CD14-positive monocyte (primary cell): ENCODE measurements around the gene SRGAP1. TPM values are rescaled to one million over a fixed set of nuclear protein-coding genes. Genes with fewer than 3 reads are reported as not detected.
A peak's percentile ranks its signal among the peaks of the same experiment; 100 is the strongest.

ENCODE experiments used
- DNase-seq, 3 donors: peaks; one replicate each; pipeline ENCODE4 v3.0.0-alpha.2; 2011 to 2022
- H2AFZ ChIP-seq: 2 replicates; pipeline ENCODE4 v1.6.0; 2012; ENCODE audit warnings: mild to moderate bottlenecking, low read depth, low read length, inconsistent platforms; ENCODE audit not compliant: insufficient read depth, poor library complexity, severe bottlenecking
- H3K27ac ChIP-seq, 2 donors: 1 replicate in 1 of 2; 2 replicates in 1 of 2; pipeline ENCODE4 v1.5.1; 2012 to 2013; ENCODE audit warnings: low read length in 2 of 2, control low read depth in 1 of 2, inconsistent platforms in 1 of 2, low read depth in 1 of 2, mild to moderate bottlenecking in 1 of 2
- H3K27me3 ChIP-seq, 2 donors: one replicate each; pipeline versions ENCODE4 v1.6.0 to v1.6.1; 2011 to 2013; ENCODE audit warnings: low read length in 2 of 2; ENCODE audit not compliant: control insufficient read depth in 2 of 2, insufficient read depth in 2 of 2
- H3K36me3 ChIP-seq, 2 donors: replicated peaks in 1 of 2; 1 replicate in 1 of 2; 2 replicates in 1 of 2; pipeline versions ENCODE4 v1.5.1 to v1.6.1; 2012 to 2013; ENCODE audit warnings: low read length in 2 of 2, control low read depth in 1 of 2, inconsistent platforms in 1 of 2, mild to moderate bottlenecking in 1 of 2; ENCODE audit not compliant: insufficient read depth in 2 of 2, control insufficient read depth in 1 of 2
- H3K4me1 ChIP-seq, 2 donors: 1 replicate in 1 of 2; 2 replicates in 1 of 2; pipeline versions ENCODE4 v1.5.1 to v1.6.1; 2012 to 2013; ENCODE audit warnings: low read length in 2 of 2, control low read depth in 1 of 2, inconsistent platforms in 1 of 2, mild to moderate bottlenecking in 1 of 2, moderate library complexity in 1 of 2; ENCODE audit not compliant: insufficient read depth in 2 of 2, control insufficient read depth in 1 of 2
- H3K4me2 ChIP-seq: replicated peaks from 2 replicates; pipeline ENCODE3; 2012; ENCODE audit warnings: low read length, moderate library complexity, mild to moderate bottlenecking; ENCODE audit not compliant: poor library complexity, severe bottlenecking; ENCODE audit errors: extremely low read depth
- H3K4me3 ChIP-seq, 3 experiments: fragments of 200-600 bp in 1 of 3; sonication (generic) in 1 of 3; replicated peaks in 1 of 3; 1 replicate in 2 of 3; 2 replicates in 1 of 3; pipeline ENCODE4 v1.5.1; 2011 to 2013; ENCODE audit warnings: low read length in 3 of 3, mild to moderate bottlenecking in 3 of 3, control low read depth in 2 of 3, low read depth in 2 of 3, inconsistent platforms in 1 of 3, moderate library complexity in 1 of 3
- H3K79me2 ChIP-seq: 2 replicates; pipeline ENCODE4 v1.6.0; 2012; ENCODE audit warnings: mild to moderate bottlenecking, control low read depth, inconsistent platforms, low read length, moderate library complexity; ENCODE audit not compliant: insufficient read depth
- H3K9ac ChIP-seq: 2 replicates; pipeline ENCODE4 v1.6.0; 2017; ENCODE audit warnings: low read length, mild to moderate bottlenecking; ENCODE audit not compliant: insufficient read depth, poor library complexity, severe bottlenecking
- H3K9me3 ChIP-seq, 2 donors: replicated peaks in 1 of 2; 1 replicate in 1 of 2; 2 replicates in 1 of 2; pipeline versions ENCODE4 v1.5.1 to v1.6.1; 2012 to 2013; ENCODE audit warnings: low read length in 2 of 2, control low read depth in 1 of 2; ENCODE audit not compliant: control insufficient read depth in 1 of 2, insufficient read depth in 1 of 2
- H4K20me1 ChIP-seq: 2 replicates; pipeline ENCODE4 v1.6.0; 2012; ENCODE audit warnings: mild to moderate bottlenecking, low read length, control low read depth, moderate library complexity; ENCODE audit not compliant: insufficient read depth
- H3K27ac Mint-ChIP-seq, 7 donors: one replicate each; pipeline ENCODE4 v1.8.0; 2020; ENCODE audit warnings: mild to moderate bottlenecking in 7 of 7, mixed read lengths in 7 of 7, moderate library complexity in 6 of 7, inconsistent platforms in 2 of 7
- H3K27me3 Mint-ChIP-seq, 3 donors: one replicate each; pipeline ENCODE4 v1.8.0; 2021 to 2022; ENCODE audit warnings: low read depth in 3 of 3, mild to moderate bottlenecking in 3 of 3, mixed read lengths in 3 of 3, moderate library complexity in 3 of 3, inconsistent platforms in 1 of 3
- H3K36me3 Mint-ChIP-seq, 2 donors: one replicate each; pipeline ENCODE4 v1.8.0; 2020; ENCODE audit warnings: mixed read lengths in 2 of 2, inconsistent platforms in 1 of 2, mild to moderate bottlenecking in 1 of 2
- H3K4me1 Mint-ChIP-seq: one replicate; pipeline ENCODE4 v1.8.0; 2020; ENCODE audit warnings: mild to moderate bottlenecking, mixed read lengths
- H3K4me3 Mint-ChIP-seq, 2 donors: one replicate each; pipeline ENCODE4 v1.8.0; 2020; ENCODE audit warnings: mild to moderate bottlenecking in 2 of 2, mixed read lengths in 2 of 2, moderate library complexity in 1 of 2
- H3K9me3 Mint-ChIP-seq, 7 donors: one replicate each; pipeline ENCODE4 v1.8.0; 2020 to 2022; ENCODE audit warnings: mixed read lengths in 7 of 7, mild to moderate bottlenecking in 6 of 7, moderate library complexity in 6 of 7, inconsistent platforms in 2 of 7
- WGBS: methylation state at CpG from one replicate; pipeline ENCODE4 v1.1.5; 2013; ENCODE audit warnings: missing lambda C conversion rate; ENCODE audit not compliant: insufficient coverage; 5-methylcytosine and 5-hydroxymethylcytosine counted together
- intact Hi-C, 2 donors: fragments of 100-400 bp; cut with micrococcal nuclease; formaldehyde crosslinking; loops; one replicate each; pipeline versions ENCODE4 v1.15.0 to v1.15.1; 2023
- polyA plus RNA-seq, 3 donors: library from polyadenylated mRNA; depleted of rRNA in 1 of 3; unstranded in 2 of 3; stranded (reverse) in 1 of 3; fragments of 300-500 nt in 2 of 3; fragments of >200 nt in 1 of 3; fragmentation: Illumina TruSeq in 2 of 3; gene quantifications; 1 replicate in 2 of 3; 2 replicates in 1 of 3; pipeline ENCODE4 v1.2.3, GENCODE V29; 2012 to 2021
- TF ChIP-seq, protein P1 (sequence below): fragments of 200-600 bp; IDR thresholded peaks from one replicate; pipeline ENCODE4 v1.8.0; 2022; ENCODE audit warnings: antibody characterized with exemption, mild to moderate bottlenecking

The SRGAP1 gene
- polyA plus RNA-seq, 3 donors: 0.05 to 0.52 (median 0.07) TPM

- H3K4me1 ChIP-seq: no peaks in the 10 kb centered on the region
- peaks cover 0 to 2% of the 10 kb centered on the region in 2 donors for H3K36me3 ChIP-seq
- intact Hi-C loops: no loop called here
- DNase-seq: no peak
- H3K9ac ChIP-seq: no peak overlapping the region
- H3K4me2 ChIP-seq: no peak overlapping the region
- H3K36me3 Mint-ChIP-seq: peaks cover 0 to 4% of the 10 kb centered on the region in 2 donors
- no peak overlapping the region for H3K27ac ChIP-seq
- WGBS: 100% methylated on average over 1 of the region's 2 CpGs
- no peaks in the 10 kb centered on the region for H4K20me1 ChIP-seq
- no peak overlapping the region for H3K4me3 ChIP-seq
- peaks cover 0 to 1% (median 0%) of the 10 kb centered on the region in 3 donors for H3K27me3 Mint-ChIP-seq
- H3K9me3 Mint-ChIP-seq: peaks cover 0 to 3% (median 0%) of the 10 kb centered on the region in 7 donors
- H3K27ac Mint-ChIP-seq: no peak overlapping the region
- no peaks in the 10 kb centered on the region for H3K79me2 ChIP-seq
- H3K4me1 Mint-ChIP-seq: peaks cover 5% of the 10 kb centered on the region
- H3K27me3 ChIP-seq: no peaks in the 10 kb centered on the region
- H2AFZ ChIP-seq: no peak overlapping the region
- H3K9me3 ChIP-seq: peaks cover 0 to 3% of the 10 kb centered on the region in 2 donors
- H3K4me3 Mint-ChIP-seq: no peak overlapping the region
- TF ChIP-seq, protein P1, sequence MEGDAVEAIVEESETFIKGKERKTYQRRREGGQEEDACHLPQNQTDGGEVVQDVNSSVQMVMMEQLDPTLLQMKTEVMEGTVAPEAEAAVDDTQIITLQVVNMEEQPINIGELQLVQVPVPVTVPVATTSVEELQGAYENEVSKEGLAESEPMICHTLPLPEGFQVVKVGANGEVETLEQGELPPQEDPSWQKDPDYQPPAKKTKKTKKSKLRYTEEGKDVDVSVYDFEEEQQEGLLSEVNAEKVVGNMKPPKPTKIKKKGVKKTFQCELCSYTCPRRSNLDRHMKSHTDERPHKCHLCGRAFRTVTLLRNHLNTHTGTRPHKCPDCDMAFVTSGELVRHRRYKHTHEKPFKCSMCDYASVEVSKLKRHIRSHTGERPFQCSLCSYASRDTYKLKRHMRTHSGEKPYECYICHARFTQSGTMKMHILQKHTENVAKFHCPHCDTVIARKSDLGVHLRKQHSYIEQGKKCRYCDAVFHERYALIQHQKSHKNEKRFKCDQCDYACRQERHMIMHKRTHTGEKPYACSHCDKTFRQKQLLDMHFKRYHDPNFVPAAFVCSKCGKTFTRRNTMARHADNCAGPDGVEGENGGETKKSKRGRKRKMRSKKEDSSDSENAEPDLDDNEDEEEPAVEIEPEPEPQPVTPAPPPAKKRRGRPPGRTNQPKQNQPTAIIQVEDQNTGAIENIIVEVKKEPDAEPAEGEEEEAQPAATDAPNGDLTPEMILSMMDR: no peak
Measured at GRCh38 chr12:63811334-63811733, 33.2 kb upstream of the SRGAP1 start.

DNA sequence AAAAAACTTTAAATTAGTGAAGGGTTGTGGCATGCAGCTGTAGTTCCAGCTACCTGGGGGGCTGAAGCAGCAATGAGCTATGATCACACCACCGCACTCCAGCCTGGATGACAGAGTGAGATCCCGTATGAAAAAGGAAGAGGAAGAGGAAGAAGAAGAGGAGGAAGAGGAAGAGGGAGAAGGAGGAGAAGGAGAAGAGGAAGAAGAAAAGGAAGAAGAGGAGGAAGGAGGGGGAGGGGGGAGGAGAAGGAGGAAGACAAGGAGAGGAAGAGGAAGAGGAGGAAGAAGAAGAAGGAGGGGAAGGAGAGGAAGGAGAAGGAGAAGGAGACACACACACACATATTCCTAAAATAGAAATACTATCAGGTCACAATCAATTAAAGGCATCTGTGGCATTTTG is 32.7 kb upstream of the SRGAP1 start:
- Mint-ChIP-seq H3K4me1 (peaks cover 5% of the 10 kb centered on the region), H3K4me3 (no peak overlapping the region), H3K9me3 (peaks cover 0 to 4% (median 0%) of the 10 kb centered on the region in 7 donors), H3K27ac (peak overlapping the region in 1 of 7 donors; percentile 59), H3K27me3 (peaks cover 0 to 1% (median 0%) of the 10 kb centered on the region in 3 donors), H3K36me3 (peaks cover 0 to 4% of the 10 kb centered on the region in 2 donors)
- no peak overlapping the region for H3K9ac ChIP-seq
- intact Hi-C loops: no loop called here
- no peak overlapping the region for H3K27ac ChIP-seq
- H3K4me2 ChIP-seq: no peak overlapping the region
- H3K36me3 ChIP-seq: no peaks in the 10 kb centered on the region
- peaks cover 0 to 3% of the 10 kb centered on the region in 2 donors for H3K9me3 ChIP-seq
- H4K20me1 ChIP-seq: no peaks in the 10 kb centered on the region
- DNase-seq: no peak
- no peaks in the 10 kb centered on the region for H3K4me1 ChIP-seq
- H3K4me3 ChIP-seq: no peak overlapping the region
- H2AFZ ChIP-seq: no peak overlapping the region
- WGBS: 83% methylated on average over 1 of the region's 2 CpGs
- no peaks in the 10 kb centered on the region for H3K27me3 ChIP-seq
- no peaks in the 10 kb centered on the region for H3K79me2 ChIP-seq
- TF ChIP-seq, protein P1: no peak
